ENCODE measurements around the gene ATP5IF1. TPM values are rescaled to one million over a fixed set of nuclear protein-coding genes. Genes with fewer than 3 reads are reported as not detected.

The ATP5IF1 gene
- total and polyA plus RNA-seq, 9 of the 15 experiments (the other 6 are each of a cell fraction or from before 2014, with no cell fraction given): 292 to 1,422 (median 388) TPM

DNA sequence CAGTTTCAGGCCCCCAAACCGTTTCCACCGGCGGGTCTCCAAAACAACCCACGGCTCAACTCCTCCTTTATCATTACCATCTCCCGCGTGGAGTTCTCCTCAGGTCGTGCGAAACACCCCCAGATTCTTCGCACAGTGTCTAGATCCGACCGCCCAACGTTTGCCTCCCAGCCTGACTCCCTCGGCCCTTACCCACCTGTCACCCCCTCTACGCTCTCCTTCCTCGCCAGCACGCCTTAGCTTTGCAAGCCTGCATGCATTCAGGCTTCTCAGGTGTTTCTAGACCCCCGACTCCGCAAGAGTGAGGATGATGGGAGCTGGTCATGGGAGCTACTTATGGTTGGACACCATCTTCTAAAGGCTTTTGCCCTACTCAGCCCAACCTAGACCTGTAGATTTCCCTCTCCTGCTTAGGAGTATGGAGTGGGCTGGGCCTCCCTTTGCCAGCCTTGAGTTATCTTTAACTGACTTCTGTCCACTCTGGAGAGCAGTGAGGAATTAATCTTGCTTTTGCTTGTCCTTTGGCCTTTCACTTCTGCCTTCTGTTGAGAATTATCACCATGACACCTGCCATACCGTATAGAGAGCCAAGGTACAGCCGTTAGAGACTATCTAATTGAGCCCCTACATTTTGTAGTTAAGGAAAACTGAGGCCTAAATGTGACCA lies 865 bp downstream of the ATP5IF1 start (continued):
- TF ChIP-seq, protein P1, sequence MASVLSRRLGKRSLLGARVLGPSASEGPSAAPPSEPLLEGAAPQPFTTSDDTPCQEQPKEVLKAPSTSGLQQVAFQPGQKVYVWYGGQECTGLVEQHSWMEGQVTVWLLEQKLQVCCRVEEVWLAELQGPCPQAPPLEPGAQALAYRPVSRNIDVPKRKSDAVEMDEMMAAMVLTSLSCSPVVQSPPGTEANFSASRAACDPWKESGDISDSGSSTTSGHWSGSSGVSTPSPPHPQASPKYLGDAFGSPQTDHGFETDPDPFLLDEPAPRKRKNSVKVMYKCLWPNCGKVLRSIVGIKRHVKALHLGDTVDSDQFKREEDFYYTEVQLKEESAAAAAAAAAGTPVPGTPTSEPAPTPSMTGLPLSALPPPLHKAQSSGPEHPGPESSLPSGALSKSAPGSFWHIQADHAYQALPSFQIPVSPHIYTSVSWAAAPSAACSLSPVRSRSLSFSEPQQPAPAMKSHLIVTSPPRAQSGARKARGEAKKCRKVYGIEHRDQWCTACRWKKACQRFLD (CRISPR knock-in tag; IDR thresholded peaks at IDR 0.05): peak; percentile 47; the same call in 1 of the 2 replicates
- no peak for TF ChIP-seq PTTG1 (tag; IDR thresholded peaks at IDR 0.05; ENCODE audit: low read depth)
- peak; percentile 44 for TF ChIP-seq SAP30 (IDR thresholded peaks at IDR 0.05; ENCODE audit: borderline replicate concordance, insufficient read depth, low read depth, low read length, poor library complexity, severe bottlenecking)
- TF ChIP-seq MAFK (IDR thresholded peaks at IDR 0.05; ENCODE audit: low read length): no peak
- TF ChIP-seq KLF10 (CRISPR knock-in tag; IDR thresholded peaks at IDR 0.05): no peak
- TF ChIP-seq, protein P2, sequence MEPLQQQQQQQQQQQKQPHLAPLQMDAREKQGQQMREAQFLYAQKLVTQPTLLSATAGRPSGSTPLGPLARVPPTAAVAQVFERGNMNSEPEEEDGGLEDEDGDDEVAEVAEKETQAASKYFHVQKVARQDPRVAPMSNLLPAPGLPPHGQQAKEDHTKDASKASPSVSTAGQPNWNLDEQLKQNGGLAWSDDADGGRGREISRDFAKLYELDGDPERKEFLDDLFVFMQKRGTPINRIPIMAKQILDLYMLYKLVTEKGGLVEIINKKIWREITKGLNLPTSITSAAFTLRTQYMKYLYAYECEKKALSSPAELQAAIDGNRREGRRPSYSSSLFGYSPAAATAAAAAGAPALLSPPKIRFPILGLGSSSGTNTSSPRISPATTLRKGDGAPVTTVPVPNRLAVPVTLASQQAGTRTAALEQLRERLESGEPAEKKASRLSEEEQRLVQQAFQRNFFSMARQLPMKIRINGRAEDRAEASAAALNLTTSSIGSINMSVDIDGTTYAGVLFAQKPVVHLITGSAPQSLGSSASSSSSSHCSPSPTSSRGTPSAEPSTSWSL (CRISPR knock-in tag; IDR thresholded peaks at IDR 0.05; ENCODE audit: borderline replicate concordance): 0 out of 2 replicates have a peak, but pooled peaks have one; percentile 38
- TF ChIP-seq NKRF (IDR thresholded peaks at IDR 0.05; ENCODE audit: borderline replicate concordance): no peak; the same call in 1 of the 2 replicates
- TF ChIP-seq ZNF232 (CRISPR knock-in tag; IDR thresholded peaks at IDR 0.05): no peak
- 0 out of 2 replicates have a peak, but pooled peaks have one; percentile 59 for TF ChIP-seq ZBTB43 (CRISPR knock-in tag; IDR thresholded peaks at IDR 0.05)
- TF ChIP-seq ZBTB7A (IDR thresholded peaks at IDR 0.05; ENCODE audit: borderline replicate concordance, control insufficient read depth, low read depth, low read length): 0 out of 2 replicates have a peak, but pooled peaks have one; percentile 57
- no peak for TF ChIP-seq MCM5 (IDR thresholded peaks at IDR 0.05; ENCODE audit: low read depth)
- TF ChIP-seq CREBBP (IDR thresholded peaks at IDR 0.05; ENCODE audit: low read depth, low read length): no peak
- TF ChIP-seq, protein P3, sequence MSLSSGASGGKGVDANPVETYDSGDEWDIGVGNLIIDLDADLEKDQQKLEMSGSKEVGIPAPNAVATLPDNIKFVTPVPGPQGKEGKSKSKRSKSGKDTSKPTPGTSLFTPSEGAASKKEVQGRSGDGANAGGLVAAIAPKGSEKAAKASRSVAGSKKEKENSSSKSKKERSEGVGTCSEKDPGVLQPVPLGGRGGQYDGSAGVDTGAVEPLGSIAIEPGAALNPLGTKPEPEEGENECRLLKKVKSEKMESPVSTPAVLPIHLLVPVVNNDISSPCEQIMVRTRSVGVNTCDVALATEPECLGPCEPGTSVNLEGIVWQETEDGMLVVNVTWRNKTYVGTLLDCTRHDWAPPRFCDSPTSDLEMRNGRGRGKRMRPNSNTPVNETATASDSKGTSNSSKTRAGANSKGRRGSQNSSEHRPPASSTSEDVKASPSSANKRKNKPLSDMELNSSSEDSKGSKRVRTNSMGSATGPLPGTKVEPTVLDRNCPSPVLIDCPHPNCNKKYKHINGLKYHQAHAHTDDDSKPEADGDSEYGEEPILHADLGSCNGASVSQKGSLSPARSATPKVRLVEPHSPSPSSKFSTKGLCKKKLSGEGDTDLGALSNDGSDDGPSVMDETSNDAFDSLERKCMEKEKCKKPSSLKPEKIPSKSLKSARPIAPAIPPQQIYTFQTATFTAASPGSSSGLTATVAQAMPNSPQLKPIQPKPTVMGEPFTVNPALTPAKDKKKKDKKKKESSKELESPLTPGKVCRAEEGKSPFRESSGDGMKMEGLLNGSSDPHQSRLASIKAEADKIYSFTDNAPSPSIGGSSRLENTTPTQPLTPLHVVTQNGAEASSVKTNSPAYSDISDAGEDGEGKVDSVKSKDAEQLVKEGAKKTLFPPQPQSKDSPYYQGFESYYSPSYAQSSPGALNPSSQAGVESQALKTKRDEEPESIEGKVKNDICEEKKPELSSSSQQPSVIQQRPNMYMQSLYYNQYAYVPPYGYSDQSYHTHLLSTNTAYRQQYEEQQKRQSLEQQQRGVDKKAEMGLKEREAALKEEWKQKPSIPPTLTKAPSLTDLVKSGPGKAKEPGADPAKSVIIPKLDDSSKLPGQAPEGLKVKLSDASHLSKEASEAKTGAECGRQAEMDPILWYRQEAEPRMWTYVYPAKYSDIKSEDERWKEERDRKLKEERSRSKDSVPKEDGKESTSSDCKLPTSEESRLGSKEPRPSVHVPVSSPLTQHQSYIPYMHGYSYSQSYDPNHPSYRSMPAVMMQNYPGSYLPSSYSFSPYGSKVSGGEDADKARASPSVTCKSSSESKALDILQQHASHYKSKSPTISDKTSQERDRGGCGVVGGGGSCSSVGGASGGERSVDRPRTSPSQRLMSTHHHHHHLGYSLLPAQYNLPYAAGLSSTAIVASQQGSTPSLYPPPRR (CRISPR knock-in tag; IDR thresholded peaks at IDR 0.05; ENCODE audit: borderline replicate concordance): no peak
- TF ChIP-seq BRCA1 (IDR thresholded peaks at IDR 0.05): no peak
- TF ChIP-seq BRCA1 (CRISPR knock-in tag; IDR thresholded peaks at IDR 0.05): no peak

Measured in K562 (cell line).